HG03175 (cell line): Measurements from ENCODE around the gene CD300E.

Experiments used
- ATAC-seq: cut with Tn5 transposase; IDR thresholded peaks from one replicate; pipeline ENCODE4 v1.9.1; 2021; ENCODE audit warnings: mild to moderate bottlenecking, moderate library complexity; ENCODE audit not compliant: unreplicated experiment

CD300E gene

DNA sequence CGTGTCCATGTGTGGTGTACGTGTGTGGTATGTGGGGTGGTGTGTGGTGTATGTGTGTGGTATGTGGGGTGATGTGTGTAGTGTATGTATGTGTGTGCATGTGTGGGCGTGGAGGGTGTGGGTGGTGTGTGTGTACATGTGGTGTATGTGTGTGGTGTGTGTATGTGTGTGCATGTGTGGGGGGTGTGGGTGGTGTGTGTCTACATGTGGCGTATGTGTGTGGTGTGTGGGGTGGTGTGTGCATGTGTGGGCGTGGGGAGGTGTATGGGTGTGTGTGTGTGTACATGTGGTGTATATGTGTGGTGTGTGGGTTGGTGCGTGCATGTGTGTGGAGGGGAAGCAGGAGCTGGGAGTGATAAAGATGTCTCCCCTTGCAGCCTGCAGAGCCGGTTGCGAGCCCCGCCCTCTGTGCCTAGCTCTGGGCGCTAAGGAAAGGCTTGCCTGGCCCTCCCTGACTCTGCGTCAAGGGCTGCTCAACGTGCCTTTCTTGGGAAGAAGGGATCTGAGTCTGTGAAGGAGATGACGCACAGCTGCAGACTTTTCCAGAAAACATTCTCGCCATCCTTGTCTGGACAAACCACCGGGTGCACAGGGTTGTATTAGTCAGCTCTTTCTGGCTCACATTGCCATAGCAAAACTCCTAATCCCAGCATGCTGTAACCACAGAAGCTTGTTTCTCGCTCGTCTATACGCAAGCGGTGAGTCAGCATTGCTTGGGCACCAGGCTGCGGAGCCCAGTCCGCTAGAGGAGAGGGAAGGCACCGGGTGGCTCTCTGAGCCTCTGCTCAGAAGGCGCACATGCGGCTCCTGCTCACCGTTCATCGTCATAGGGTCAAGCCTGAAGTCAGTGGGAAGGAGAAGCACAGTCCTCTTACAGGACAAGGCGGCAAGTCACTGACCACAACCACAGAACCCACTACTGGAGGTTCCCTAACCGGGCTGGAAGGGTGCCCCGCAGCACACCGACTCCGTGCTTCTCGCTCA is 54.2 kb downstream of the CD300E start:
- ATAC-seq: no peak

- ATAC-seq: no peak
These were observed 55.2 kb downstream of the CD300E start for GRCh38 chr17:74568106-74568873.

GRCh38 chr17:74567397-74567796 is 56.1 kb downstream of the CD300E start, which contains the start of gene CD300H:
Gene CD300H (minus strand): TSS chr17:74567509.
- ATAC-seq: no peak

DNA sequence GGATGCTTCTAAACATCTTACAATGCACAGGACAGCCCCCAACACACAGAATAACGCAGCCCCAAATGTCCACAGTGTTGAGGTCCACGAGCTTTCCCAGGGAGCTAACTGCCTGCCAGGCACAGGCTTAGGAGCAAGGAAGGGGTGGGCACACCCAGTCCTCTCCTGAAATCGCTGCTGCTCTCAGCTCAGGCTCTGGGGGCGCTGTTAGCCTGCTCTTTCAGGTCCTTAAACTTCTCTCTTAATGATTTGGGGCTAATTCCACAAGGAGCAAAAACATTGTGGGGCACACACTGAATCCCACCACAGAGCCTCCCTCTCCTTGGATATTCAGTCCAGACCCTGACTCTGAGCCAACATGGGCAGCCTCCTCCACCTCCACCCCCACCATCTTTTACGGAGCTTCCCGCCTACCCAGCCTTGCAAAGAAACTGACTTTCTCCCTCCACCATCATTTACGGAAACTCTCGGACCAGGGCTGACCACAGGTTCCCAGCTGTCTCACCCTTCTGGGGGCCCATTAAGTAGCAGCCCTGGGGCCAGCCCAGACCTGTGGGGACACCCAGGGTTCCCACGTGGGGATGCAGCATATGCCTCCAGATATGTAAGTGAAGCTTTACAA is 57.3 kb downstream of the CD300E start:
- ATAC-seq: no peak

GRCh38 chr17:74565126-74565525 is 58.4 kb downstream of the CD300E start:
- ATAC-seq: no peak

DNA sequence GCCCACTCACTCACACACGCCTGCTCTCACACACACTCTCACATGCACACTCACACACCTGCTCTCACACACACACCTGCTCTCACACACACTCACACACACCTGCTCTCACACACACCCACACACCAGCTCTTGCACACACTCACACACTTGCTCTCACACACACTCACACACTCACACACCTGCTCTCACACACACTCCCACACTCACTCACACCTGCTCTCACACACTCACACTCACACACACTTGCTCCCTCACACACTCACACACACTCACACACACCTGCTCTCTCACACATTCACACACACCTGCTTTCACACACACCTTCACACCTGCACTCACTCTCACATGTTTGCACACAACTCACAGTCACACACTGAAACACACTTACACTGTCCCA is 60.2 kb downstream of the CD300E start:
- ATAC-seq: no peak

DNA sequence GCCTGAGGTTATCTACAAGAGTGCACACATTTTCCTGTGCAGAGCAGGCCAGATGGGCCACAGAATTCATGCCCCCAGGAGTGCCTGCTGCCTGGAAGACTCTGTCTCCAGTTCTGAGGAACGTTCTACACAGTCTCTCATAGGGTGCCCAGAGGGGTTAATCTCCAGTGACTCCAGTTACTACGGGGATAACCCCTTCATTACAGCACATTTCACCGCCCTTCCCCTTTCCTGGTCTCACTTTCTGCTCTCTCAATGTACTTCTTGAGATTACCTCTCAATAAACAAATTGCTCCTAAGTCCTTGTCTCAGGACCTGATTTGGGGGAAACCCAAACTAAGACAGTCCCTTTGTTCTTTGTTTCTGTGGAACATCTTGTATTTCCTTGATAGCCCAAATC is 62.0 kb downstream of the CD300E start:
- ATAC-seq: no peak
